Umbilical cord (tissue), 2 donors: ENCODE results near the gene XRN2. TPM values are rescaled to one million over a fixed set of nuclear protein-coding genes. Genes with fewer than 3 reads are reported as not detected.
A peak's percentile ranks its signal among the peaks of the same experiment; 100 is the strongest.

ENCODE experiments used
- DNase-seq: peaks from one replicate; pipeline ENCODE4 v3.0.0-alpha.2; 2015; ENCODE audit warnings: low spot score
- total RNA-seq: library from RNA; depleted of rRNA; stranded (reverse); fragments of >200 nt; gene quantifications from one replicate; pipeline ENCODE4 v1.2.3, GENCODE V29; 2014; ENCODE audit warnings: low replicate concordance; ENCODE audit not compliant: insufficient read depth

The XRN2 gene
- 54.9 TPM for total RNA-seq

DNA sequence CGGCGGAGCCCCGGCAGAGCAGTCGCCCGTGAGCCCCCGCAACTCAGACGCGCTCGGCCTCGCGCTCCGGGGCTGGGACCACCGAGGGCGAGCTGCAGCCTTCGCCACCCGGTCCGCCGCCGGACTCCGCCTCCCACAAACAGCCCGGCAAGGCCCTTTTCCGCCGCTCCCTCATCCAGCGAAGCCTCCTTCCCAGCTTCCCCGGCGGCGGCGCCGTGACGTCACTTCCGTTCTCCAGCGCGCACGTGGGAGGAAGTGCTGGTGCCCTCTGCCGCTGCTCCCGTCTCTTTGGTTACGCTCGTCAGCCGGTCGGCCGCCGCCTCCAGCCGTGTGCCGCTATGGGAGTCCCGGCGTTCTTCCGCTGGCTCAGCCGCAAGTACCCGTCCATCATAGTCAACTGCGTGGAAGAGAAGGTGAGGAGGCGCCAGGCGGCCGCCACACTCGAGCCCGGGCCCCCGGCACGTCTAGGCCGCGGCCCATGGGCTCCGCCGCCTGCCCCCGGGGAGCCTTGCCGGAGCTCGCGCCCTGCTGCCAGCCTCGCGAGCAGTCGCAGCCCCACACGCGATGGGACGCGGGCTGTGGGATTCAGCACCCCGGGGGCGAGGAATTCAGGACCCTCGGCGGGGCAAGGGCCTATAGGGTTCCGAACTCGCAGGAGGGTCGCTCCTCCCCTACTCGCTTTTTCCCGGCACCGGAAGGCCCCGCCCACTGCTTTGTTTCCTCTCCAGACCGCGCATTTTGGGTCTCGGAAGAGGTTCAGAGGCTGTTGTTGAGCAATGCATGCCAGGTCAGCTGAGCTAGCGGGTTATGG, at the start of gene XRN2:
TSS of gene XRN2 (plus strand) at position 271 of the 811 bp plus-strand sequence. CDS start at position 339, 68 bp downstream.
- DNase-seq, result peak; percentile 98

DNA sequence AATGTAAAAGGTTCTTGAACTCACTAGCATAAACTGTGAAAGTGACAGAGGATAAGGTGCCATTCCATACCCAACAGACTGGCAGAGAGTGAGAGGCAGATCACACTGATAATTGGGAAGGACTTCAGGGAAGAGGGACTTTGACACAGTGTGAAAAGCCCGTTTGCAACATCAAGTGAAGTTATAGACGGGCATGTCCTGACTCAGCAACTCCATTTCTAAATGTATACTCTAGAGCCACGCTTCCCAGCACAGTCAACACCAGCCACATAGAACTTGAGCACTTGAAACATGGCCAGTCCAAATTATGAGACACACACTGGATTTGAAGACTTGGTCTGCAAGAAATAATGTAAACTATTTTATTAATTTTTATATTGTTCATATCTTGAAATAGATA, 45.9 kb upstream of the XRN2 start:
- no peak for DNase-seq

DNA sequence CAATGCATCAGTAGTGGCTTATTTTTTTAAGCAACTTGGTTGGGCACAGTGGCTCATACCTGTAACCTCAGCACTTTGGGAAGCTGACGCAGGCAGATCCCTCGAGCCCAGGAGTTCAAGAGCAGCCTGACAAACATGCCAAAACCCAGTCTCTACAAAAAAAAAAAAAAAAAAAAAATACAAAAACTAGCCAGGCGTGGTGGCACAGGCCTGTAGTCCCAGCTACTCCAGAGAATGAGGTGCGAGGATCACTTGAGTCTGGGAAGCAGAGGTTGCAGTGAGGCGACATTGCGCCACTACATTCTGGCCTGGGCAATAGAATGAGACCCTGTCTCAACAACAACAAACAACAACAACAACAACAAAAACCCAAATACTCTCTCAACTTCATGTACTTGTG, 44.7 kb upstream of the XRN2 start:
- DNase-seq, result no peak

- no peak for DNase-seq
Observed at GRCh38 chr20:21259346-21259745, 43.8 kb upstream of the XRN2 start.

GRCh38 chr20:21262812-21263211, 40.3 kb upstream of the XRN2 start:
- DNase-seq, result no peak

GRCh38 chr20:21265261-21266190, 37.6 kb upstream of the XRN2 start:
- no peak for DNase-seq

- DNase-seq, result no peak
Observed at GRCh38 chr20:21266191-21266536, 37.0 kb upstream of the XRN2 start.

DNA sequence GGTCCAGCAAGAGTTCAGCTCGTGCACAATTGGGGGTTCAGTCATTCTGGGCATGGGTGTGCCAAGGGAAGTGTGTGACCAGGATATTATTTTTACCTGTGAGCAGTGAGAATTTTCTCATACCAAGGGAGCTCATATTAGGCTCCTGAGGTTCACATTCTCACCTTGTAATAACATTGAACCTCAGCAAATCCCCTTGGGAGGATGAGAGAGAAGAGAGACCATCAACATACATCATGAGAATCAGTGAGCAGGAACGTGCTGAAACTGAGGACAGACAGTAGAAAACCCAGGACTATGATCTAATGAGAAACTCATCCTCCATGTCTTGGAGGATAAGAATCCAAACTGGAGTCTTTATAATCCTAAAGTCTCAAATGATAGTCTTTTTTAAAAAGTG, 33.4 kb upstream of the XRN2 start:
- no peak for DNase-seq

DNA sequence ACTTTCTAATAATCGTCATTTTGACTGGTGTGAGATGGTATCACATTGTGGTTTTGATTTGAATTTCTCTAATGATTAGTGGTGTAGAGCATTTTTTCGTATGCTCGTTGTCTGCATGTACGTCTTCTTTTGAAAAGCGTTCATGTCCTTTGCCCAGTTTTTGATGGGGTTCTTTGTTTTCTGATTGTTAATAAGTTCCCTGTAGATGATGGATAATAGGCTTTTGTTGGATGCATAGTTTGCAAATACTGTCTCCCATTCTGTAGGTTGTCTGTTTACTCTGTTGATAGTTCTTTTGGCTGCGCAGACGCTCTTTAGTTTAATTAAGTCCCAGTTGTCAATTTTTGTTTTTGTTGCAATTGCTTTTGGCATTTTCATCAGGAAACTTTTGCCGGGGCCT, 32.3 kb upstream of the XRN2 start:
- DNase-seq, result no peak

- no peak for DNase-seq
Observed at GRCh38 chr20:21272279-21272678, 30.9 kb upstream of the XRN2 start.

GRCh38 chr20:21272679-21273078, 30.5 kb upstream of the XRN2 start:
- DNase-seq, result no peak

- no peak for DNase-seq
Observed at GRCh38 chr20:21273755-21274386, 29.3 kb upstream of the XRN2 start.

- DNase-seq, result no peak
Observed at GRCh38 chr20:21278829-21279228, 24.3 kb upstream of the XRN2 start.

- no peak for DNase-seq
Observed at GRCh38 chr20:21279706-21280521, 23.2 kb upstream of the XRN2 start.

GRCh38 chr20:21280522-21281016, 22.6 kb upstream of the XRN2 start:
- DNase-seq, result no peak

GRCh38 chr20:21286775-21287174, 16.4 kb upstream of the XRN2 start:
- DNase-seq, result no peak

- no peak for DNase-seq
Observed at GRCh38 chr20:21288587-21289370, 14.4 kb upstream of the XRN2 start.

DNA sequence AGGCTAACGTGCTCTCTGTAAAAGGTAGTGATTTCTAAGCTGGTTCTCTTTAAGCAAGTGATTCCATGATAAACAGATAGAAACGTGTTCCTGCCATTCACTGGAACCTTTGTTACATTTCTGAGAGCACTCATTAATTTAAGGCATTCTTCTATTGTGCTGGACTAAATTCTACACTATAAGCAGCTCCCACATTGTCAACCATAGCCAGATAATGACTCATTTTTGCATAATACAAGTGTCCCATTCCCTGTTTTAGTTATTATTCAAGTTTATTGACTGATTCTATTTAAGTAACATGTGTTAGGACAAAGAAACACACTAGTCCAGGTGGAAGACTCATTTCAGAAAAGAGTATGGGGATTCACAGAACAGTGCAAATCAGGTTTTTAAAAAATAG, 13.5 kb upstream of the XRN2 start:
- DNase-seq, result no peak

DNA sequence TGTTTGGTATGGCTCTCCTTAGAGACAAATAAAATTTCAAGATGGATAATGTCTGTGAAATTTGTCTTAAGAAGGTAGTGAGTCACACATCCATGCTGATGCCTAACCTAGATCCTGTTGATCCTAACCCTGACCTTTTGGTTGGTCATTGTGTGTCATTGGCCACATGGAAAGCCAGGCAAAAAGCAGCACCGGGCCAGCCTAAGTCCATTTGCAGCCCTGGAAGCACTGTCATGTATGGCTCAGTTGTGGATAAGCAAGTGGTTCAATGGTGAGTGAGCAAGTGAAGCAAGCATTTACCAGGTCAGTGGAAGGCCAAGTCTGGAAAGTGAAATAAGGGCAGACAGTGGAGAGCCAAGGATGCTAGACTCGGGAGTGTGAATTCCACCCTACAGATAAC, 12.1 kb upstream of the XRN2 start:
- DNase-seq, result no peak

DNA sequence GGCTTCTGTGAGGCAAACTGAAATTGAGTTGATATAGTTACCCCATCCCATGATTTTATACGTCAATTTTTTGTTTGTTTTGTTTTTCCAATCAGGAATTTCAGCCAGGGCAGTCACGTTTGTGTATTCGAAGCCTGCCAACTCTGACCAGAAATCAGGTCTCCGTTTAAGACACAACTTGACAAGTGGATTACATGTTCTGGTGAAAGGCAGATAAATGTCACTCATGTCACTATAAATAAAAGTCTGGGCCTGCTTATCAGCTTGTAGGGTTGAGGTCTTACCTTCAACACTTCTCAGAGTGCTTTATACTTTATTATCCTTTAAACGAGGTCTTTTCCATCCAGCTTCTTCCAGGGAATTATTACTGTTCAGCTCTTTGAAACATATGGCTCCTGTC, 8.4 kb upstream of the XRN2 start:
- no peak for DNase-seq
